Activated CD8-positive, alpha-beta memory T cell treated with anti-CD3 and anti-CD28 coated beads for 36 hours (primary cell): ENCODE measurements around the gene PAK6. TPM values are rescaled to one million over a fixed set of nuclear protein-coding genes. Genes with fewer than 3 reads are reported as not detected.

Experiments
- CTCF ChIA-PET: fragments of 350-600 bp; sonication (Branson Sonifier 250); formaldehyde crosslinking; loops from one replicate; lab custom pipeline; 2021; ENCODE audit warnings: antibody characterized with exemption; lab: Charles Lee
- POLR2A ChIA-PET: fragments of 350-600 bp; sonication (Branson Sonifier 250); formaldehyde crosslinking; loops from one replicate; lab custom pipeline; 2021; ENCODE audit warnings: antibody characterized with exemption; lab: Charles Lee
- total RNA-seq, 2 experiments: library from RNA; stranded (reverse); gene quantifications; one replicate each; pipeline ENCODE4 v1.2.3, GENCODE V29; 2021

Gene PAK6
- 1 to 10 TPM; 2.1 to 2.3 TPM for total RNA-seq

DNA sequence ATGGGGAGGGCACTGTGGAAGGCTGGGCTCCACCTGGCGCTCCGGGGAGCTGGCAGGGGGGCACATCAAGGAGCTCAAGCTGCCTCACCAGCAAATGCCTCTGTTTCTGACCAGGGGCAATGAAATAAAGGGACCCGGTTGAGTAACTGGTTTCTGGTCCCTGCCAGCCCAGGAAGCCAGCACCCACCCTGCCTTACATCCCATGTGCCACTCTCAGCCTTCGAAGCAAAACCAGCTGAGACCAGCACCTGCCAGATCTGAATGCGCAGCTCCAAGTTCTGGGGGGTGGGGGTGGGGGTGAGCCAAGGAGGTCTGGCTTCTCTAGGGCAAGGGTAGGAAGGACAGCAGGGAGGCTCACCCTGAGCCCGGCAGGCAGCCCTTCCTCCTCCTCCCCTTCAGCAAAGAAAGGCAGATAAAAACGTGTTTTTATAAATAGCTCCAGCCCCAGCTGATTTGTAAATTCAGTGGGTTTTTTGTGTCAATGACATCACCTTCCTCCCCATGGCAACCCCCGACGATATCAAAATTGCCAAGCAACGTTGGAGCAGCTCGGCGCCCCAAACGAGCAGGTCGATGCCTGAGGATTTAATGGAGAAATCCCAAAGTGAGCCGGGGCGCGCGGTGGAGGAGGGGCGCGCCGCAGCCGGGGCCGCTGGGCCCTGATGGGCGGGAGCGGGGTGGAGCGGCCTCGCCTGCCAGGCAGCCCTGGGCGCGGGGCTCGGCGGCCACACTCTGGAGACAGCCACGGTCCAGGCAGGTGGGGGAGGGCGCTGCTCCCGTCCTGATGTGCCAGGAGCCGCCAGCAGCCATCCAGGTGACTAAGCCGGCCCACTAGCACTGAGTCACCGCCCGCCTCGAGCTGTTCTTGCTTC is at the start of gene PAK6:
Gene PAK6 (plus strand): TSS at position 532 of the 872 bp plus-strand sequence. CDS start 25,723 bp downstream, outside the sequence.
- ChIA-PET CTCF (interaction anchor here (0.6 to 4.7 kb wide), 4 partner anchors 36 to 94 kb away, joined by 3 to 21 read pairs (median 6); no protein-coding TSS in a partner anchor), POLR2A (interaction anchor here (0.6 kb wide), 1 partner anchor 21 kb away, joined by 7 read pairs; no protein-coding TSS in a partner anchor)

DNA sequence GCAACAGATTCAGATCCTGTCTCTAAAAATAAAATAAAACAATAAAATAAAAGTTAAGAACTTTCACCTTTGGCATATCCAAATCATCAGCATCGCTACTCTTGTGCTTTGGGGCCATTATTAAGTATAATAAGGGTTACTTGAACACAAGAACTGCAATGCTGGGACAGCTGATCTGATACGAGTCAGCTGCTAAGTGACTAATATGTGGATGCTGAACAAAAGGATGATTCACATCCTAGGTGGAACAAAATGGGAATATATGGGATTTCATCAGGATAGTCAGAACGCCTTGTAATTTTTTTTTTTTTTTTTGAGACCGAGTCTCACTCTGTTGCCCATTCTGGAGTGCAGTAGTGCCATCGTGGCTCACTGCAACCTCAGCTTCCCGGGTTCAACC is 48.3 kb upstream of the PAK6 start:
- ChIA-PET CTCF (interaction anchor here (0.6 to 0.7 kb wide), 2 partner anchors 24 to 255 kb away, joined by 3 to 4 read pairs; no protein-coding TSS in a partner anchor), POLR2A (no interaction called here)

DNA sequence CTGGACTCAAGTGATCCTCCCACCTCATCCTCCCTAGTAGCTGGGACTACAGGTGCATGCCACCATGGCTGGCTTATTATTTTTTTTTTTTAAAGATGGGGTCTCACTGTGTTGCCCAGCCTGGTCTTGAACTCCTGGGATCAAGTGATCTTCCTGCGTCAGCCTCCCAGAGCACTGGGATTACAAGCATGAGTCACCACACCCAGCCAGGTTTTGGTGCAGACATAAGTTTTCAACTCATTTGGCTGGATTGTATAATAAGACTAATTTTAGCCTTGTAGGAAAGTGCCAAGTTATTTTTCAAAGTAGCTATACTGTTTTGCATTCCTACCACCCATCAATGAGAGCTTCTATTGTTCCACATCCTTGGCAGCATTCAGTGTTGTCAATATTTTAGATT is 45.9 kb upstream of the PAK6 start:
- CTCF ChIA-PET: interaction anchor here (0.7 to 0.8 kb wide), 2 partner anchors 102 to 1650 kb away, joined by 3 to 8 read pairs; no protein-coding TSS in a partner anchor
- POLR2A ChIA-PET: no interaction called here

DNA sequence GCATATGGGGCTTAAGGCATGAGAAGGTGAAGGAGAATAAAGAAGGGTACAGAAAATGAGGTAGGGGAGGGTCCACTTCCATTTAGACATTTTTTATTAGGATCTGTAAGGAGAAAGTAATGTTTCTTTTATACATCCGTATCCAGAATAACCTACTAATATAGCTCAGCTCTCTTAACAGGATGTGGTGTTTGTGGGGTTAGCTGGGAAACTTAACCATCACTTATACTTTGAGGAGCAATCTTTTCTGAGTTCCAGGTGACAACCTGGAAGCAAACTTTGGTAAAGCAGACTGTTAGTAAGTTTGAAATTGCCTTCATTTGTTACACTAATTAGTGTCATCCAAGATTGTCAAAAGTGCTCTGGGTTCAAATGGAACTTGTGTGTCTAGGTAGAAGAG is 41.4 kb upstream of the PAK6 start:
- POLR2A ChIA-PET: interaction anchor here (0.8 kb wide), 1 partner anchor 35 kb away, joined by 3 read pairs; no protein-coding TSS in a partner anchor
- CTCF ChIA-PET: interaction anchor here (1.0 to 1.2 kb wide), 2 partner anchors 34 to 91 kb away, joined by 3 read pairs; no protein-coding TSS in a partner anchor

DNA sequence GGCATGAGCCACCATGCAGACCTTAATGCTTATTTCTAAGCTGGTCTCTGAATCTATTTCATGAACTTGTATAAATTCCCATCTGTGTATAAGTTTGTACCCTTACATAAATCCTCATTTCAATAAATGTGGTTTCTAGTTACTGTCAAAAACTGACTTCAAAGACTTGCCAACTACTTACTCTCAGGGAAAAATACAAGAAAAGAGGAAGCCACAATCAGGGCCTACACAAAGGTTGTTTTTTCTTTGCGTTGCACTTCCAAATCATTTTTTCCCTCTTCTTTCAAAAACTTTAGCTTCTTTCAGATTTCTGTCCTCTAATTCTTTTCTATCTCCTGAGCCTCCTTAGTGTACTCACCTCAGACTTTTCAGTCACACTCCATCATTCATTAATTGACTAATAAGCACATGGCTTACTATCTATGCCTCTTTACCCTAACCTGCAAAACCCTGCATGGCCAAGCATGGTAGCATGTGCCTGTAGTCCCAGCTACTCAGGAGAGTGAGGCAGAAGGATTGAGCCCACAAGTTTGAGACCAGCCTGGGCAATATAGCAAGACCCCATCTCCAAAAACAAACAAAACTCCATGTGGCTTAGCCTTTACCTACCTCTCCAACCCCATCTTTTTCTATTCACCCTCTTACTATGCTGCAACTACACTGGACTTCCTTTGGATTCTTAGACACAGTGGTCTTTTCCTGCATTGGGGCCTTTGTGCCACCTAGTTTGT is 40.3 kb upstream of the PAK6 start:
- CTCF ChIA-PET: interaction anchor here (1.0 to 1.7 kb wide), 3 partner anchors 19 to 92 kb away, joined by 3 to 5 read pairs (median 3); no protein-coding TSS in a partner anchor
- POLR2A ChIA-PET: interaction anchor here (0.7 to 0.8 kb wide), 2 partner anchors 25 to 36 kb away, joined by 3 to 5 read pairs; no protein-coding TSS in a partner anchor

DNA sequence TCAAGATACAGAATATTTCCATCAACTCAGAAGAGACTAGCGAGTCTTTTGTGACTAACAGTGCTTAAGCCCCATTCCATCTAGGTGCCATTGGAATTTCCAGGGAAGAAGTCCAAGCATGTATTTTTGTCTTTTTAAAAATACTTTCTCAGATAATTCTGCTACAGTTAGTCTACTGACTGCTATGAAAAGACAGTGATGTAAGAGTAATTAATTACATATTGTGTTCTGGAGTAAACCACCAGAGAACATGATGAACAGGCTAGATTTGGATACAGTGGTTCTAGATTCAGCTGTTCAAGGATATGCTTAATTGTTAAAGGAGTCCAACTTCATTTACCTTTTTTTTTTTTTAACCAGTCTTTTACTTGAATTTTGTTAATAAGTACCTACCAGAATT is 34.8 kb upstream of the PAK6 start:
- ChIA-PET CTCF (interaction anchor here (0.5 to 1.1 kb wide), 4 partner anchors 69 to 1656 kb away, joined by 3 to 5 read pairs (median 3); no protein-coding TSS in a partner anchor), POLR2A (interaction anchor here (0.6 kb wide), 1 partner anchor 163 kb away, joined by 4 read pairs; no protein-coding TSS in a partner anchor)

DNA sequence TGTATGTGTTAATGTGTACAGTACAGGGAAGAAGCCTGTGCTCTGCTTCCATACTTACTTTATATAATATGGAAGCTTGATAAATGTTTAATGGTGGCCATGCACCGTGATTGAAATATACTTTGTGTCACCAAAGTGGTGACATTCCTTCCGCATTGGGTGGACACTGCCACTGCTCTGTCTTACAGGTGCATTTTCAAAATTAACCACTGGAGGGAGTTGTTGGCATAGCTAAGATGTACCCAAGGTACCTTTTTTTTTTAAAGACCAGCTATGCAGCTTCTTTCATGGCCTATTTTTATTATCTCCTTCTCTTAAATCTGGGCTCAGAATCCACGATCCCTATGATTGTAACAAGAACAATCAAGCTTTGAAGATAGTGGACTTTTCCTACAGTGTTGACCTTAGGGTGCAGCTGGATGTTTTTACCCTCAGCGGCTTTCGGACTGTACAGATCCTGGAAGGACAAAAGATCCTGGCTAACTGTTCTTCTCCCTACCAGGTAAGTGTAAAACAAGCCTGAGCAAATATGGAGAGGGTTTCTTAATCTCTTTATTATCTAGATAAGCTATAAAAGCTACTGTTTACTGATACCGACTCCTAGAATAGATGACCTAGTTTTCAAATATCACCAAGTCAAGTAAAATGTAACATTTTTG is 21.6 kb upstream of the PAK6 start:
- POLR2A ChIA-PET: interaction anchor here (0.8 kb wide), 1 partner anchor 21 kb away, joined by 7 read pairs; no protein-coding TSS in a partner anchor
- CTCF ChIA-PET: interaction anchor here (0.6 to 2.5 kb wide), 20 partner anchors 8 to 438 kb away, joined by 3 to 53 read pairs (median 3); partner anchors contain the start of gene INAFM2

DNA sequence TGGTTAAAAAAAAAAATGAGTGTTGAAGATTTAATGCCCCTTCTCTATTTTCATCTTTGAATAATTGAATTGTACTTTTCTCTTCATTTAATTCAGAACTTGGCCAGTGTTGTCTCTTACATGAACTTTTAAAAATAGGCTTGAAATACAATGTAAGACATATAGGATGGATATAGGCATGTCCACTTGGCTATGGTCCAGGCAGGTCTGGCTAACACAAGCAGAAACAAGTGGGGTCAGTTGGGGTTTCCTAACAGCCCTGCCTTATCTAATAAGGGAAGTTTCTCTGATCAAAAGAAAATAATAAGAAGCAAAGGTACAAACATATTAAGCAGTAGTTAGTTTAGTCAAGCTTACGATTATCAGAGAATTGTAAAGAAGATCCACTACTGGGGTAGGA is 19.1 kb upstream of the PAK6 start:
- POLR2A ChIA-PET: no interaction called here
- CTCF ChIA-PET: interaction anchor here (0.6 to 1.5 kb wide), 3 partner anchors 34 to 197 kb away, joined by 3 to 7 read pairs (median 3); no protein-coding TSS in a partner anchor

DNA sequence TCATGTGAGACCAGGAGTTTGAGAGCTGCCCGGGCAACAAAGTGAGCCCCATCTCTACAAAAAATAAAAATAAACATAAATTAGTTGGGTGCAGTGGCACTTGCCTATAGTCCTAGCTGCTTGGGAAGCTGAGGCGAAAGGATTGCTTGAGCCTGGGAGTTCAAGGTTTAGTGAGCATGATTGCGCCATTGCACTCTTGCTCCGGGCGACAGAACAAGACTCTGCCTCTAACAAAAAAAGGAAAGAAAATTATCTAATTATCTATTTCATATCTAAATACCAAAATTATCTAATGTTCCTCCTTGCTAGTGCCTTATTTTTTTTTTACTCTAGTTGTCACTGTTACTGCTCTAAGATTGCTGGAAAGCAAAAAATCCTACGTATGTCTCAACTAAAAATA is 16.7 kb upstream of the PAK6 start:
- ChIA-PET CTCF (interaction anchor here (1.0 to 1.9 kb wide), 2 partner anchors 53 to 88 kb away, joined by 4 to 5 read pairs; no protein-coding TSS in a partner anchor), POLR2A (no interaction called here)

DNA sequence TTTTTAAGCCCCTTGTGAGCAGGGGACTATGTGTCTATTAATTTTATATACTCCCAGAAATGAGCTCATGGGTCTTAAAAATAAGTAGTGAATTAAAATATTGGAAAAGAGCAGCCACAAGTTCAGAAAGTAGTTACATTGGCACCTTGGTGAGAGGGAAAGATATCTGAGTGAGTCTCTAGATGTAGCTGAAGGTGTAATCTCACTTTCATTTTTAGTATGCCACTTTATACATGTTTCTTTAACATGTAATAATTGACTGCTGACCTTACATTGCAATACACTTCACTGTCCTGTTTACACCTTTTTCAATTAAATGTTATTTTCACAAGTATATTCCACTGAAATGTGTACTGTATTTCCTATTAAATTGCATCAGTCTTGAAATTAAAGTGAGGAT is 12.1 kb upstream of the PAK6 start:
- ChIA-PET CTCF (interaction anchor here (1.0 to 2.4 kb wide), 4 partner anchors 9 to 53 kb away, joined by 3 to 14 read pairs (median 8); no protein-coding TSS in a partner anchor), POLR2A (no interaction called here)

DNA sequence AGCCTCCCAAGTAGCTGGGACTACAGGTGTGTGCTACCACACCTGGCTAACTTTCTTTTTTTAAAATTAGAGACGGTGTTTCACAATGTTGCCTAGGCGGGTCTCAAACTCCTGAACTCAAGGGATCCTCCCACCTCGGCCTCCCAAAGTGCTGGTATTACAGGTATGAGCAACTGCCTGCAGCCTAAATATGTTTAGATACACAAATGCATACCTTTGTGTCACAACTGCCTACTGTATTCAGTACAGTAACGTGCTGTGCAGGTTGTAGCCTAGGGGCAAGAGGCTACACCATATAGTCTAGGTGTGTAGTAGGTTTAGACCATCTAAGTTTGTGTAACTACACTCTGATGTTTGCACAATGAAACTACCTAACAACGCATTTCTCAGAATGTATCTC is 9.5 kb upstream of the PAK6 start:
- ChIA-PET POLR2A (no interaction called here), CTCF (interaction anchor here (1.3 kb wide), 1 partner anchor 12 kb away, joined by 3 read pairs; no protein-coding TSS in a partner anchor)

DNA sequence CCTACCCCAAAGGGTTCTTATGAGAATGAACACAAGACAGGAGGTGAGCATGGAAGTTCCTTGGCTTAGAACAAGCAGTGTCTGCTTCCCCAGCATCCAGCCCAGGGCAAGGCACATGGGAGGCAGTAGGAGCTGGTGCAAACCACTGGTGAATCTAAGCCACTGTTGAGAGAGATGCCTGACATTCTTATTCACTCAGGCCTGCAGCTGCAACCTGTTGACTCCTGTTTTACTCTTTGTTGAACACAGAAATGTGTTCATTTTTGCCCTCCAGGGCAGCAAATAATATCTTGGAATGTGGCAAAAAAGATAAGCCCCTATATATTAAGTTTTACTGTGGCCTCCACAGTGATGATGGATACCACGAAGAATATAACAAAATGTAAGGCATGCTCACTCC is 8.9 kb upstream of the PAK6 start:
- ChIA-PET POLR2A (interaction anchor here (0.5 kb wide), 1 partner anchor 65 kb away, joined by 8 read pairs; no protein-coding TSS in a partner anchor), CTCF (interaction anchor here (1.3 kb wide), 1 partner anchor 12 kb away, joined by 3 read pairs; no protein-coding TSS in a partner anchor)

DNA sequence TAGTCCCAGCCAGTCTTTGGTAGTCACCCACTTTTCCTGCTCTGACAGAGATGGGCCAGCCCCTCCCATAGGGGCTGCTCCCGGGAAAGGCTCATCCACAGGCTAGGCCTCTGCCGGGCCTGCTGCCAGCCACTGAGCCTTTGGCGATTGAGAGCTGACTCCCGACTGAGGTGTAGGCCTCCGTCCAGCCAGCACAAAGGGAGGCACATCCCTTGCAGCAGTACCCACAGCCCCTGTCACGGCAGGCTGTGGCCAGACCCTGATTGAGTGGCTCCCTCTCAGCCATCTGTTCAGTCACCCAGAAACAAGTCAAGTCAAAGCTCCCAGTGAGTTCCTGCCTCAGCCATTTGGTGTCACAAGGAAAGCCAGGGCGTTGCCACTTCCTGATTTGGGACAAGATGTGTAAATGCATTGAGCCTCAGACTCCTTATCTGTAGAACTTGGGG is 6.2 kb upstream of the PAK6 start:
- ChIA-PET POLR2A (no interaction called here), CTCF (interaction anchor here (1.1 kb wide), 1 partner anchor 15 kb away, joined by 3 read pairs; no protein-coding TSS in a partner anchor)

DNA sequence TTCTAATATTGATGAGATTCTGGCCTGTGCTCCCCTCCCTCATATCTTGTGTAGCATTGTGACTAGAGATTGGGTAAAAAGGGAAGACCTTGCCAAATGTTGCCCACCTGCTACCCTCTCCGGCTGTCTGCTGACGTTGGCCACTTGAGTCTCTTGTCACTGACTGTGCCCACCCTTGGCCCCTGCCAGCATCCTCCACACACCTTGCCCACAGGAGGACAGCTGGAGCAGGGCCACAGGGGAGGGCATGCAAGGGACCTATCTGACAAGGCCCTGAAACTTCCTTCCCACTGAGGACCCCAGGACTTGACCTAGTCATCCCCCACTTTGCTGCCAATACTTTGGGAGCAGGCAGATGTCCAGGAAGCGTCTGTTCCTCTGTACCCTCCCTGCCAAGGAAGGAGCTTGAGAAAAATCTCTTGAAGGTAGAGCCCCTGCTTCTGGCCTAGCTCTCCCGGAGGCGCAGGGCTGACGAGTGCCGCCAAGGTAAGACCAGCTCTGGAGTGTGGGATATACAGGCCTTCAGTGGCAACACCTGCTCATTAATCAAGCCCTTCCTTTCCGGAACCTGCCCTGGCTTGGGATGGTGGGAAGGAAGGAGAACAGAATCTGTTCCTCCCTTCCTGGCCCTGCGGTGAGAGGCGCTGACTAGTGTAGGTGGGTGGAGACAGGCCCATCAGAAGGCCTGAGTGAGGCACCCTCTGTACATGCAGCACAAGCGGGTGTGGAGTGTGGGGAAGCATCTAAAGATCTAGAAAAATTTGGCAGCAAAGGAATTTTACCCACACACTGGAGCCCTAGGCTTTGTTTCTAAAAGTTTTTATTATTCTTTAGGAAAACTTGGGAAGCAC is 4.9 kb upstream of the PAK6 start:
- ChIA-PET CTCF (no interaction called here), POLR2A (no interaction called here)

DNA sequence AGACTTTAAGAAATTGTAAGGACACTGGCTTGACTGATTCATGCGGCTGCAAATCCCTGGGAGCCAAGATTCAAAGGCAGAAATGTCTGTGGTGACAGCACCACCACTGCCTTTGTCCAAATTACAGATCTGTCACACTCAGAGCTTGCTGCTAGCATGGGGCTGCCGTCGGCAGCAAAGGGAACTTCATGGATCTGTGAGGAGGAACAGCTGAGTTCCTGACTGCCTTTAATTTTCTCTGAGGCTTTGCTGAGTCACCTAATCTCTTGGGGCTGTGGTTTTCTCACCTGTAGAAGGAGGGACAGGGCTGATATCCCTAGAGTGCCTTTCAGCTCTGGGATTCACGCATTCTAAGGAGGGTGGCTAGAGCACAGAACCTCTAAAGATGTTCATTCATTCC is 4.1 kb upstream of the PAK6 start:
- ChIA-PET POLR2A (no interaction called here), CTCF (no interaction called here)

DNA sequence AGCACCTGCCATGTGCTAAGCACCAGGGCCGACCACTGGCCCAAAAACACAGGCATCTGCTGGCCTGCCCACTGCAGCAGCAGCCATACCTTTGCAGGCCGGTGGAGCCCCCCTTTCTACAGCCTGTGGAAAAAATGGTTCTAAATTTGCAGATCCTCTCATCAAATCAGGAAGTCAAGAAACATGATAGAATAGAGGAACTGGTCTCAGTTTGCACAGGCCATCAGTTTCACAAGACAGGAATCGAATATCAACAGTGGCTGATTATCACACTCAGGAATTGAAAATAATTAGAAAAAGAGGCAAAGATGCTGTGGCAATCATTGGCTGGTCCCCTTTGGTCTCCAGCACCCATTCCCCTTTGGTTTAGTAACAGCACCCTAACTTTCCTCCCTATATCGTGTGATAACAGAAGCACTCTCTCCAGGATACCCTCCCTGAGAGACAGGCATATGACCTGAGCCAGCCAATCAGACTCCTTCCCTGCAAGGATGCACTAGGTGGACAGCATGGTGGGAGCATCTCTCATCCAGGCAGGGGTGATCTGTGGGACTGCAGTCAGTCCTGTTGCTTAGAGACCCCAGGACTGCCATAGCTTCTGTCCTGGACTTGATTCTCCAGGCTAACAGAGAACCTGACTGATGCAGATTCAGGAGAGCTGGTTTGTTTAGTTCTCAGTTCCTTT is 3.5 kb upstream of the PAK6 start:
- ChIA-PET CTCF (no interaction called here), POLR2A (no interaction called here)

DNA sequence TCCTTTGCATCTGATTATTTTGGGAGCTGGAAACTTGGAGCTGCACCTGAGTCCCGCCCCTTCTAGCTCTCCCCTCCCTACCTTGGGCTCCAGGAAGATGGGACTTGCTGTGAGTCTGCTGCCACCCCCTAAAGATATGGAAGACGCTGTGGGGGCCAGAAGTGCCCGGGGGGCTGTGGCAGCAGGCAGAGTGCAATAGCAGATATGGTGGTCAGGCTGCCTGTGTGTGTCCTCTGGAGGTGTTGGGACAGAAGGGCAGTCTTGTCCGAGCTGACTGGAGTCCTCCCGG is 485 bp downstream of the PAK6 start:
- POLR2A ChIA-PET: no interaction called here
- CTCF ChIA-PET: interaction anchor here (2.9 to 4.7 kb wide), 2 partner anchors 35 to 39 kb away, joined by 8 to 21 read pairs; no protein-coding TSS in a partner anchor
